Measurements from ENCODE around the gene PDE2A. TPM values are rescaled to one million over a fixed set of nuclear protein-coding genes. Genes with fewer than 3 reads are reported as not detected.

The PDE2A gene
- total RNA-seq, 2 donors from 2014 or later = 0.77 to 1.7 TPM

DNA sequence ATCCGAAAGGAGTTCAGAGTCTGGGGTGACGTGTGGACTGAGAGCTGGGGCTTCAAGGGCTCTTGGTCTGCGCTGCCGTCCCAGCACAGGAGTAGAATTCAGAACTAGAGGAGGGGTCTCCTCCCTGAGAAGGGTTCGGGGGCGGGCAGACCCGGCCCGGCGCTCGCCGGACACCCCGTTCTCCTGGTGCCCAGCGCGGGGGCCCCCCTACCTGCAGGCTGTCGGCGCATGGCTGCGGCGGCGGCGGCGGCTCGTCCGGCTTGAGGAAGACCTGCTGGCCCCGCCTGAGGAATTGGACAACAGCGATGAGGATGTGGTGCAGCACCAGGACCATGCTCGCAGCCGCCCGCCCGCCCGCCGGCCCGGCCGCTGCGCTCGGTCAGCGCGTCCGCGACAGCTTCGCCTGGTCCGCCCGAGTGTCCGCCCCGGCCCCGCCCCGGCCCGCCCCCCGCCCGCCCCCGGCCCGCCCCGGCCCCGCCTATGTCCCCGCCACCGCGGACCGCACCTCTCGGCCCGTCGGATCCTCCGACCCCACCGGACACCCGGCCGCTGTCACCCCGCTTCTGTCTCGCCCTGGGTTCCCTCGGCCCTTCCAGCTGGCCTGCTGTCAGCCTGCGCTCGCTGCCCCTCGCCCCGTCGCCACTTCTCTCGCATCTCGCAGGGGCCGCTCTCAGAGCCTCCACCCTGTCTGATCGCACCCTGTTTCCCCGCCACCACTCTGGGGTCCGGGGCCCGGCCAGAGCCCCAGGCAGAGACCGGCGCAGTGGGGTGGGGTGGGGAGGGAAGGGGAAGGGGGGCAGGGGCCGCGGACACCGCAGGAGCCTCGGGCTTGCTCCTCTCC is 32.0 kb downstream of the PDE2A start:
- Mint-ChIP-seq H3K27ac (no peak overlapping the region), H3K4me1 (ENCODE audit: low read depth) (peaks cover 2% of the 10 kb centered on the region)
- DNase-seq = peak; percentile 20 to 33

GRCh38 chr11:72641522-72642042 is 32.6 kb downstream of the PDE2A start:
- Mint-ChIP-seq H3K9me3 (no peaks in the 10 kb centered on the region), H3K4me1 (ENCODE audit: low read depth) (peaks cover 5% of the 10 kb centered on the region), H3K27me3 (ENCODE audit: low read depth) (peaks cover 11% of the 10 kb centered on the region), H3K36me3 (ENCODE audit: insufficient read depth in 2 of 2) (no peaks in the 10 kb centered on the region), H3K4me3 (no peak overlapping the region), H3K27ac (no peak overlapping the region)
- no peak for DNase-seq
- no peak for ATAC-seq (replicated peaks in 1 of 2)

More for the DNA sequence above, 32.0 kb downstream of the PDE2A start:
- peak; percentile 53 to 60 for ATAC-seq (replicated peaks in 1 of 2)
- Mint-ChIP-seq H3K9me3 (no peaks in the 10 kb centered on the region), H3K4me3 (peak overlapping the region; percentile 61 to 71), H3K36me3 (ENCODE audit: insufficient read depth in 2 of 2) (no peaks in the 10 kb centered on the region), H3K27me3 (ENCODE audit: low read depth) (peaks cover 4% of the 10 kb centered on the region)

DNA sequence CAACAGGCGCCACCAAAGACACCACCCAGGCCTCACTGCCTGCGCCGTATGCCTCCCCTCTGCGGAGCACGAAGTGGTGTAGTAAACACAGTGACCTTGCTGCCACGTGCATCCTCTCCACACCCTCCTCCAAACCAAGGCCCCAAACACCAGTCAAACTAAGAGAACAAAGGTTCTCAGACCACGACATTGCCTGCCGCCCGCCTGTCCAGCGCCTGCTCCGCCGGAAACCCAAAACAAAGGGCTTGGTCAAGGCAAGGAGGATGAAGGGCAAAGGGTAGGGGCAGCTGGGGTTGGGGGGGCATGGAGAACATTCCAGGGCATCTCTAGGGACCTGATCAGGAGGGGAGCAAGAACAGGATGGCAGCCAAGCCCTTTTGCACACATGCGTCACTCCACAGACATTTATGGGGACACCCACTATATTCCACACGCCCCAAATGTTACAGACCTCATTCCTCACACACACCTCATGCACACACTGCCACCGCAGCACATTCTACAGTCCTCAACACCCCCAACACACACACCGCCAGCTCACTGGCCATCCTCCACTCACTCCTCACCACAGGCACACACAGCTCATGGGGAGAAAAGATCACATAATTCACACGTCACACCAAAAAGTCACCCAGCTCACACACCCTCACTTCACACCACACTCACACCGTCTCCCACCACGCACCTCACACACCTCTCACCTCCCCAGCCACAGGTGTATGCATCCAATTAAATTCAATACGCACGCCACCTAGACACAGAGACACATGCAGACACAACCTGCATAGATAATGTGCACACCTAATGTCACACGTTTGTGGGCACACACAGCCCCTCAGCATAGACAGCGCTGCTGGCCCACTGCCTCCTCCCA is 34.5 kb downstream of the PDE2A start:
- peaks cover 5% of the 10 kb centered on the region for H3K4me1 Mint-ChIP-seq (ENCODE audit: low read depth)
- ATAC-seq (replicated peaks in 1 of 2) (no peak), DNase-seq (no peak)
- peaks cover 14% of the 10 kb centered on the region for H3K27me3 Mint-ChIP-seq (ENCODE audit: low read depth)
- H3K27ac Mint-ChIP-seq = no peak overlapping the region
- no peaks in the 10 kb centered on the region for H3K9me3 Mint-ChIP-seq
- H3K4me3 Mint-ChIP-seq = no peak overlapping the region
- no peaks in the 10 kb centered on the region for H3K36me3 Mint-ChIP-seq (ENCODE audit: insufficient read depth in 2 of 2)

- no peak overlapping the region for H3K27ac Mint-ChIP-seq
- peaks cover 5% of the 10 kb centered on the region for H3K4me1 Mint-ChIP-seq (ENCODE audit: low read depth)
- H3K4me3 Mint-ChIP-seq = no peak overlapping the region
- no peaks in the 10 kb centered on the region for H3K36me3 Mint-ChIP-seq (ENCODE audit: insufficient read depth in 2 of 2)
- H3K27me3 Mint-ChIP-seq (ENCODE audit: low read depth) = peaks cover 21% of the 10 kb centered on the region
- no peaks in the 10 kb centered on the region for H3K9me3 Mint-ChIP-seq
- ATAC-seq (replicated peaks in 1 of 2) (no peak), DNase-seq (no peak)
These were observed 36.3 kb downstream of the PDE2A start for GRCh38 chr11:72637926-72638325.

- Mint-ChIP-seq H3K4me1 (ENCODE audit: low read depth) (peaks cover 5% of the 10 kb centered on the region), H3K27ac (no peak overlapping the region)
- ATAC-seq (replicated peaks in 1 of 2) = no peak
These were observed 37.0 kb downstream of the PDE2A start for GRCh38 chr11:72637198-72637597.

GRCh38 chr11:72636376-72636775 is 37.8 kb downstream of the PDE2A start:
- no peak for DNase-seq

More at GRCh38 chr11:72637198-72637597, 37.0 kb downstream of the PDE2A start:
- no peak for DNase-seq
- Mint-ChIP-seq H3K36me3 (ENCODE audit: insufficient read depth in 2 of 2) (no peaks in the 10 kb centered on the region), H3K9me3 (no peaks in the 10 kb centered on the region), H3K27me3 (ENCODE audit: low read depth) (peaks cover 21% of the 10 kb centered on the region), H3K4me3 (no peak overlapping the region)

GRCh38 chr11:72635933-72636332 is 38.3 kb downstream of the PDE2A start:
- Mint-ChIP-seq H3K27me3 (ENCODE audit: low read depth) (peaks cover 21% of the 10 kb centered on the region), H3K36me3 (ENCODE audit: insufficient read depth in 2 of 2) (no peaks in the 10 kb centered on the region), H3K9me3 (no peaks in the 10 kb centered on the region), H3K4me1 (ENCODE audit: low read depth) (peaks cover 5% of the 10 kb centered on the region), H3K4me3 (no peak overlapping the region), H3K27ac (no peak overlapping the region)
- DNase-seq = no peak
- ATAC-seq (replicated peaks in 1 of 2) = no peak

More at GRCh38 chr11:72636376-72636775, 37.8 kb downstream of the PDE2A start:
- Mint-ChIP-seq H3K4me1 (ENCODE audit: low read depth) (peaks cover 5% of the 10 kb centered on the region), H3K4me3 (no peak overlapping the region), H3K27me3 (ENCODE audit: low read depth) (peaks cover 21% of the 10 kb centered on the region), H3K27ac (no peak overlapping the region), H3K9me3 (no peaks in the 10 kb centered on the region), H3K36me3 (ENCODE audit: insufficient read depth in 2 of 2) (no peaks in the 10 kb centered on the region)
- ATAC-seq (replicated peaks in 1 of 2) = no peak

DNA sequence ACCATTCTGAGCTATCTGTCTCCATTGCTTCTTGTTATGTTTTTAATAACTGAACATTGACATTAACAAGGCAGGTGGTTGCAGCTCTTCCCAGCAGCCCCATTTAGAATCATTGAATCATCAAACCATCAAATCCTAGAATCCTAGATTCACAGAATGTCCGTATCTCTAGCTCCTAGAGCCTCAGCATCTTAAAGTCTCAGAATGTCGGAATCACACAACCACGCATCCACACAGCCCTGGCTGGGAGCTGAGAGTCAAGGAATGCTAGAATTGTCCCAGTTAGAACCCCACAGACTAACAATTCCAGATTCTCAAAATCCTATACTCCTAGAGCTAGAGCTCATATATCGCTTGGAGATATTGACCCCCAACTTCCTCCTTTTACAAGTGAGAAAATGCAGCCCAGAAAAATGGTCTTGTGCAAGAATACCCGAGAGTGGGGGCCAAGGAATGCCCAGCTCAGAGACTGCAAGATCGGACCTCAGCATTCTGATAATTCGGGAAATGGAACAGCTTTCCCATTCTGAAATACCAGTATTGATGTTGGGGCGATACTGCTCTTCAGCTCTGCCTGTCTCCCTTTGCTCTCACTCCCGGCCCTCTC is 38.8 kb downstream of the PDE2A start:
- no peaks in the 10 kb centered on the region for H3K36me3 Mint-ChIP-seq (ENCODE audit: insufficient read depth in 2 of 2)
- peaks cover 21% of the 10 kb centered on the region for H3K27me3 Mint-ChIP-seq (ENCODE audit: low read depth)
- ATAC-seq (replicated peaks in 1 of 2) (no peak), DNase-seq (no peak)
- no peaks in the 10 kb centered on the region for H3K9me3 Mint-ChIP-seq
- H3K4me3 Mint-ChIP-seq = no peak overlapping the region
- no peak overlapping the region for H3K27ac Mint-ChIP-seq
- peaks cover 5% of the 10 kb centered on the region for H3K4me1 Mint-ChIP-seq (ENCODE audit: low read depth)

DNA sequence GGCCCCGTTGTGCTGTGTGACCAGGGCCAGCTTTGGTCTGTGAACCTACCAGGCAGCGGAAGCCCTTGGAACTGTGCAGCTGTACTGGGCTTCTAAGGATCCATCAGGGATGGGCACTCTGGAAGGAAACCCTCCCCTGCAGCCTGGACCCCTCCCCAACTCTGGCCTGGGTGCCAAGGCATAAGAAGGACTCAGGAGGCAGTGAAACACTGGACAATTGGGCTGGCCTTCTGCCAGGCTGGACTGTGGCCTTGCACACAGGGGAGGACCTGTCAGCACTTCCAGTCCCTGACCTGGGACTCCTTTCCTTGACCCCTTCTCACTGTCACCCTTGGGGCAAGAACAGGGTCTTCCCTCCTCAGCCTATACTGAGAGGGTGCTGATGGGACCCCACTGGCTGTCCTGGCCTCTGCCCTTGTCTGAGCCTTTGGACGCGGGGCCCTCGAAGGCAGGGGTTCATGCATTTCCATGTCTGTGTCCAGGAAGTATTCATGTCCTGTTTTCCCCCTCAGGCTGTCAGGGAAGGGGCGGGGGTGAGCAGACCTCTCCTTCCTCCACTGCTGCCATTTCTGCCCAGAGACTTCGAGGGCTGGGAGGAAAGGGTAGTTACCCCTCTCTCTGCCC is 39.6 kb downstream of the PDE2A start:
- no peak for ATAC-seq (replicated peaks in 1 of 2)
- Mint-ChIP-seq H3K4me3 (no peak overlapping the region), H3K4me1 (ENCODE audit: low read depth) (peaks cover 5% of the 10 kb centered on the region), H3K27ac (no peak overlapping the region), H3K9me3 (no peaks in the 10 kb centered on the region), H3K27me3 (ENCODE audit: low read depth) (peaks cover 21% of the 10 kb centered on the region), H3K36me3 (ENCODE audit: insufficient read depth in 2 of 2) (no peaks in the 10 kb centered on the region)
- DNase-seq = no peak

GRCh38 chr11:72634016-72634415 is 40.2 kb downstream of the PDE2A start:
- H3K4me1 Mint-ChIP-seq (ENCODE audit: low read depth) = peaks cover 5% of the 10 kb centered on the region
- no peaks in the 10 kb centered on the region for H3K36me3 Mint-ChIP-seq (ENCODE audit: insufficient read depth in 2 of 2)
- ATAC-seq (replicated peaks in 1 of 2) (no peak), DNase-seq (no peak)
- H3K27ac Mint-ChIP-seq = no peak overlapping the region
- H3K4me3 Mint-ChIP-seq = no peak overlapping the region
- peaks cover 21% of the 10 kb centered on the region for H3K27me3 Mint-ChIP-seq (ENCODE audit: low read depth)
- no peaks in the 10 kb centered on the region for H3K9me3 Mint-ChIP-seq

GRCh38 chr11:72633068-72633467 is 41.2 kb downstream of the PDE2A start:
- no peak for ATAC-seq (replicated peaks in 1 of 2)
- no peak overlapping the region for H3K27ac Mint-ChIP-seq
- H3K27me3 Mint-ChIP-seq (ENCODE audit: low read depth) = peaks cover 21% of the 10 kb centered on the region
- H3K9me3 Mint-ChIP-seq = no peaks in the 10 kb centered on the region
- H3K4me1 Mint-ChIP-seq (ENCODE audit: low read depth) = peaks cover 5% of the 10 kb centered on the region
- H3K4me3 Mint-ChIP-seq = no peak overlapping the region
- DNase-seq = no peak
- H3K36me3 Mint-ChIP-seq (ENCODE audit: insufficient read depth in 2 of 2) = no peaks in the 10 kb centered on the region

GRCh38 chr11:72631806-72632731 is 42.2 kb downstream of the PDE2A start:
- Mint-ChIP-seq H3K27me3 (ENCODE audit: low read depth) (peaks cover 15% of the 10 kb centered on the region), H3K9me3 (no peaks in the 10 kb centered on the region), H3K27ac (no peak overlapping the region), H3K4me3 (no peak overlapping the region), H3K4me1 (ENCODE audit: low read depth) (peaks cover 1% of the 10 kb centered on the region), H3K36me3 (ENCODE audit: insufficient read depth in 2 of 2) (no peaks in the 10 kb centered on the region)
- DNase-seq = no peak
- no peak for ATAC-seq (replicated peaks in 1 of 2)
